HepG2 (cell line): ENCODE measurements around the gene C22orf31. TPM values are rescaled to one million over a fixed set of nuclear protein-coding genes. Genes with fewer than 3 reads are reported as not detected.
A peak's percentile ranks its signal among the peaks of the same experiment; 100 is the strongest.

Experiments used
- E2F5 ChIP-seq: sonication (generic); formaldehyde crosslinking; conservative IDR thresholded peaks from 2 replicates; pipeline ENCODE4 v1.4.0; 2020; ENCODE audit warnings: missing genetic modification reagents
- FOXK1 ChIP-seq: sonication (generic); formaldehyde crosslinking; IDR thresholded peaks from 2 replicates; pipeline ENCODE4 v1.4.0; 2020; ENCODE audit warnings: low read depth, missing genetic modification reagents, borderline replicate concordance
- HES4 ChIP-seq: sonication (generic); formaldehyde crosslinking; IDR thresholded peaks from 2 replicates; pipeline ENCODE4 v1.9.0; 2021; ENCODE audit warnings: mild to moderate bottlenecking, missing genetic modification reagents, borderline replicate concordance
- ISL2 ChIP-seq: sonication (generic); formaldehyde crosslinking; IDR thresholded peaks from 2 replicates; pipeline ENCODE4 v1.5.0; 2020; ENCODE audit warnings: missing genetic modification reagents
- KLF11 ChIP-seq: IDR thresholded peaks from 2 replicates; pipeline ENCODE4 v1.6.1; 2016; ENCODE audit warnings: missing compliant biosample characterization
- KMT2B ChIP-seq: IDR thresholded peaks from 2 replicates; pipeline ENCODE4 v1.6.1; 2016; ENCODE audit warnings: missing genetic modification reagents, missing compliant biosample characterization
- MAFG ChIP-seq: sonication (generic); formaldehyde crosslinking; IDR thresholded peaks from 2 replicates; pipeline ENCODE4 v1.5.1; 2020; ENCODE audit warnings: mild to moderate bottlenecking, missing genetic modification reagents
- MLLT10 ChIP-seq: sonication (generic); formaldehyde crosslinking; IDR thresholded peaks from 2 replicates; pipeline ENCODE4 v1.4.0; 2020; ENCODE audit warnings: missing genetic modification reagents
- PATZ1 ChIP-seq: sonication (generic); formaldehyde crosslinking; IDR thresholded peaks from 2 replicates; pipeline ENCODE4 v1.4.0; 2020; ENCODE audit warnings: missing genetic modification reagents
- RBM22 ChIP-seq: fragments of 200-400 bp; formaldehyde crosslinking; optimal IDR thresholded peaks from 2 replicates; pipeline ENCODE3; 2017; ENCODE audit warnings: mild to moderate bottlenecking, low read length, moderate library complexity
- RNF2 ChIP-seq: fragments of 450-650 bp; conservative IDR thresholded peaks from 2 replicates; pipeline ENCODE4 v1.6.1; 2016; ENCODE audit warnings: low read depth
- SPEN ChIP-seq: sonication (generic); formaldehyde crosslinking; IDR thresholded peaks from 2 replicates; pipeline ENCODE4 v1.5.1; 2020; ENCODE audit warnings: low read depth, mild to moderate bottlenecking, missing genetic modification reagents
- TBP ChIP-seq: sonication (generic); formaldehyde crosslinking; IDR thresholded peaks from 2 replicates; pipeline ENCODE4 v1.5.0; 2020; ENCODE audit warnings: missing genetic modification reagents
- ZBTB46 ChIP-seq: sonication (generic); formaldehyde crosslinking; IDR thresholded peaks from 2 replicates; pipeline ENCODE4 v1.4.0; 2020; ENCODE audit warnings: mild to moderate bottlenecking, missing genetic modification reagents, borderline replicate concordance
- ZFP36L1 ChIP-seq: sonication (generic); formaldehyde crosslinking; IDR thresholded peaks from 2 replicates; pipeline ENCODE4 v1.8.0; 2022; ENCODE audit warnings: mild to moderate bottlenecking, missing genetic modification reagents, moderate library complexity
- ZNF253 ChIP-seq: sonication (generic); formaldehyde crosslinking; IDR thresholded peaks from 2 replicates; pipeline ENCODE4 v1.8.0; 2022; ENCODE audit warnings: mild to moderate bottlenecking, missing genetic modification reagents, borderline replicate concordance
- ZNF30 ChIP-seq: sonication (generic); formaldehyde crosslinking; IDR thresholded peaks from 2 replicates; pipeline ENCODE4 v1.5.0; 2020; ENCODE audit warnings: mild to moderate bottlenecking, missing genetic modification reagents
- ZNF484 ChIP-seq: sonication (generic); formaldehyde crosslinking; IDR thresholded peaks from 2 replicates; pipeline ENCODE4 v1.5.1; 2020; ENCODE audit warnings: mild to moderate bottlenecking, low read depth, missing genetic modification reagents, borderline replicate concordance
- ZNF609 ChIP-seq: sonication (generic); formaldehyde crosslinking; IDR thresholded peaks from 2 replicates; pipeline ENCODE4 v1.4.0; 2020; ENCODE audit warnings: mild to moderate bottlenecking, missing genetic modification reagents, borderline replicate concordance
- ZNF780A ChIP-seq: sonication (generic); formaldehyde crosslinking; IDR thresholded peaks from 2 replicates; pipeline ENCODE4 v1.8.0; 2022; ENCODE audit warnings: mild to moderate bottlenecking, missing genetic modification reagents, moderate library complexity
- ZNF841 ChIP-seq: sonication (generic); formaldehyde crosslinking; IDR thresholded peaks from 2 replicates; pipeline ENCODE4 v1.8.1; 2023; ENCODE audit warnings: missing genetic modification reagents, borderline replicate concordance
- polyA plus RNA-seq, 8 experiments: library from polyadenylated mRNA; depleted of rRNA in 3 of 8; stranded (reverse) in 7 of 8; unstranded in 1 of 8; fragments of >200 nt; fragmentation: Illumina TruSeq in 4 of 8; extraction: Trizol in 4 of 8; gene quantifications; 2 replicates each; pipeline versions ENCODE4 v1.2.1 to v1.2.3, GENCODE V29; 2011 to 2016; ENCODE audit warnings: low read depth in 4 of 8, missing spikeins in 1 of 8, mixed read lengths in 1 of 8; ENCODE audit not compliant: insufficient read depth in 1 of 8
- total RNA-seq, 5 experiments: library from RNA; depleted of rRNA; stranded (reverse); fragments of >200 nt; fragmentation: Illumina TruSeq; extraction: Trizol; gene quantifications; 2 replicates each; pipeline ENCODE4 v1.2.3, GENCODE V29; 2016; ENCODE audit warnings: low read depth in 1 of 5

The C22orf31 gene
- total and polyA plus RNA-seq, 2 of the 13 experiments (the other 11 are each of a cell fraction or from before 2014, with no cell fraction given), result not detected

- no peak for TF ChIP-seq PATZ1
- TF ChIP-seq HES4 (CRISPR knock-in tag), result no peak
- TF ChIP-seq E2F5 (CRISPR knock-in tag), result no peak
- TF ChIP-seq TBP (CRISPR knock-in tag), result no peak
- 0 out of 2 replicates have a peak, but pooled peaks have one; percentile 22 for TF ChIP-seq ISL2
- TF ChIP-seq ZNF30 (CRISPR knock-in tag), result no peak
- TF ChIP-seq FOXK1 (CRISPR knock-in tag), result no peak
- no peak for TF ChIP-seq ZBTB46 (CRISPR knock-in tag)
- TF ChIP-seq MLLT10 (CRISPR knock-in tag), result no peak
- no peak for TF ChIP-seq ZNF484
- no peak for TF ChIP-seq ZNF841 (CRISPR knock-in tag)
- TF ChIP-seq ZFP36L1, result no peak
- TF ChIP-seq RBM22, result peak; percentile 48
- no peak for TF ChIP-seq ZNF609 (CRISPR knock-in tag)
- no peak for TF ChIP-seq KMT2B
- TF ChIP-seq MAFG (CRISPR knock-in tag), result no peak
- no peak for TF ChIP-seq RNF2
- no peak for TF ChIP-seq SPEN (CRISPR knock-in tag)
- TF ChIP-seq ZNF253, result no peak
- no peak for TF ChIP-seq ZNF780A
- no peak for TF ChIP-seq KLF11
Observed at GRCh38 chr22:29016067-29016938, 45.3 kb downstream of the C22orf31 start (continued).
